Measurements from ENCODE around the gene CNTN1.

Gene CNTN1

GRCh38 chr12:40970320-40970907, 278.2 kb downstream of the CNTN1 start:
- DNase-seq (ENCODE audit: low read depth in 2 of 2): no peak

GRCh38 chr12:40971911-40972310, 279.7 kb downstream of the CNTN1 start:
- no peak for DNase-seq (ENCODE audit: low read depth in 2 of 2)

- DNase-seq (ENCODE audit: low read depth in 2 of 2): no peak
These were observed 284.3 kb downstream of the CNTN1 start for GRCh38 chr12:40976546-40976945.

GRCh38 chr12:40980427-40980961, 288.3 kb downstream of the CNTN1 start:
- no peak for DNase-seq (ENCODE audit: low read depth in 2 of 2)

- DNase-seq (ENCODE audit: low read depth in 2 of 2): no peak
These were observed 293.8 kb downstream of the CNTN1 start for GRCh38 chr12:40986001-40986400.

- no peak for DNase-seq (ENCODE audit: low read depth in 2 of 2)
These were observed 296.1 kb downstream of the CNTN1 start for GRCh38 chr12:40988355-40988754.

- DNase-seq (ENCODE audit: low read depth in 2 of 2): no peak
These were observed 296.6 kb downstream of the CNTN1 start for GRCh38 chr12:40988824-40989223.

GRCh38 chr12:40989785-40990184, 297.5 kb downstream of the CNTN1 start:
- no peak for DNase-seq (ENCODE audit: low read depth in 2 of 2)

- DNase-seq (ENCODE audit: low read depth in 2 of 2): no peak
These were observed 299.9 kb downstream of the CNTN1 start for GRCh38 chr12:40992158-40992557.

- no peak for DNase-seq (ENCODE audit: low read depth in 2 of 2)
These were observed 300.4 kb downstream of the CNTN1 start for GRCh38 chr12:40992674-40993073.

- DNase-seq (ENCODE audit: low read depth in 2 of 2): no peak
These were observed 300.9 kb downstream of the CNTN1 start for GRCh38 chr12:40993158-40993557.

- DNase-seq (ENCODE audit: low read depth in 2 of 2): no peak
These were observed 303.9 kb downstream of the CNTN1 start for GRCh38 chr12:40996091-40996490.

GRCh38 chr12:40999210-40999609, 307.0 kb downstream of the CNTN1 start:
- DNase-seq (ENCODE audit: low read depth in 2 of 2): no peak

GRCh38 chr12:41008472-41008871, 316.2 kb downstream of the CNTN1 start:
- DNase-seq (ENCODE audit: low read depth in 2 of 2): no peak

GRCh38 chr12:41011939-41012338, 319.7 kb downstream of the CNTN1 start:
- no peak for DNase-seq (ENCODE audit: low read depth in 2 of 2)

GRCh38 chr12:41013881-41014642, 321.8 kb downstream of the CNTN1 start:
- no peak for DNase-seq (ENCODE audit: low read depth in 2 of 2)

- no peak for DNase-seq (ENCODE audit: low read depth in 2 of 2)
These were observed 322.4 kb downstream of the CNTN1 start for GRCh38 chr12:41014643-41015020.

GRCh38 chr12:41018010-41018409, 325.8 kb downstream of the CNTN1 start:
- DNase-seq (ENCODE audit: low read depth in 2 of 2): no peak

GRCh38 chr12:41019461-41019860, 327.2 kb downstream of the CNTN1 start:
- DNase-seq (ENCODE audit: low read depth in 2 of 2): no peak

GRCh38 chr12:41023836-41024235, 331.6 kb downstream of the CNTN1 start:
- DNase-seq (ENCODE audit: low read depth in 2 of 2): no peak

- DNase-seq (ENCODE audit: low read depth in 2 of 2): no peak
These were observed 333.9 kb downstream of the CNTN1 start for GRCh38 chr12:41026151-41026550.

- no peak for DNase-seq (ENCODE audit: low read depth in 2 of 2)
These were observed 340.1 kb downstream of the CNTN1 start for GRCh38 chr12:41032386-41032785.

- no peak for DNase-seq (ENCODE audit: low read depth in 2 of 2)
These were observed 342.4 kb downstream of the CNTN1 start for GRCh38 chr12:41034686-41035085.

Data from stimulated activated CD4-positive, alpha-beta T cell treated with anti-CD3 and anti-CD28 coated beads, Interleukin-1b, Interleukin-23, amount 100 ng/mL, for 1 hour (primary cell).